H9 (cell line): ENCODE measurements around the gene SLC19A1. TPM values are rescaled to one million over a fixed set of nuclear protein-coding genes. Genes with fewer than 3 reads are reported as not detected.
A peak's percentile ranks its signal among the peaks of the same experiment; 100 is the strongest.

Source experiments
- DNase-seq: peaks from one replicate; pipeline ENCODE4 v3.0.0-alpha.2; 2017
- H2AFZ ChIP-seq: one replicate; pipeline ENCODE4 v1.6.1; 2013; ENCODE audit warnings: mild to moderate bottlenecking, low read length, control low read depth, moderate library complexity
- H2AK5ac ChIP-seq: 2 replicates; pipeline ENCODE4 v1.6.1; 2013; ENCODE audit warnings: low read length, control low read depth, mixed read lengths; ENCODE audit not compliant: insufficient read length
- H2BK120ac ChIP-seq: one replicate; pipeline ENCODE4 v1.6.1; 2013; ENCODE audit warnings: low read depth, mild to moderate bottlenecking, low read length, control low read depth, inconsistent platforms; ENCODE audit not compliant: poor library complexity, severe bottlenecking
- H2BK12ac ChIP-seq: 2 replicates; pipeline ENCODE4 v1.6.1; 2013; ENCODE audit warnings: low read length, control low read depth, mixed read lengths, low read depth; ENCODE audit not compliant: insufficient read length
- H2BK15ac ChIP-seq: 2 replicates; pipeline ENCODE4 v1.6.1; 2013; ENCODE audit warnings: low read depth, low read length, control low read depth
- H2BK20ac ChIP-seq: one replicate; pipeline ENCODE4 v1.6.1; 2013; ENCODE audit warnings: low read depth, mild to moderate bottlenecking, low read length, control low read depth, inconsistent platforms; ENCODE audit not compliant: poor library complexity, severe bottlenecking
- H2BK5ac ChIP-seq: 2 replicates; pipeline ENCODE4 v1.6.1; 2013; ENCODE audit warnings: low read length, control low read depth, mixed read lengths; ENCODE audit not compliant: insufficient read length
- H3K14ac ChIP-seq: 2 replicates; pipeline ENCODE4 v1.6.1; 2013; ENCODE audit warnings: low read length, control low read depth; ENCODE audit not compliant: insufficient read depth
- H3K18ac ChIP-seq: 2 replicates; pipeline ENCODE4 v1.6.1; 2013; ENCODE audit warnings: low read depth, mild to moderate bottlenecking, mixed read lengths, low read length, control low read depth; ENCODE audit not compliant: insufficient read length
- H3K23ac ChIP-seq: 2 replicates; pipeline ENCODE4 v1.6.1; 2013; ENCODE audit warnings: low read length, control low read depth, mixed read lengths, low read depth; ENCODE audit not compliant: insufficient read length
- H3K23me2 ChIP-seq: 2 replicates; pipeline ENCODE4 v1.6.1; 2013; ENCODE audit warnings: low read depth, mild to moderate bottlenecking, mixed read lengths, low read length, control low read depth; ENCODE audit not compliant: insufficient read length, poor library complexity, severe bottlenecking
- H3K27ac ChIP-seq: 2 replicates; pipeline ENCODE4 v1.5.1; 2013; ENCODE audit warnings: low read length, control low read depth, mixed read lengths, low read depth; ENCODE audit not compliant: insufficient read length
- H3K27me3 ChIP-seq: 2 replicates; pipeline ENCODE4 v1.6.1; 2013; ENCODE audit warnings: low read length, control low read depth, inconsistent platforms; ENCODE audit not compliant: insufficient read depth
- H3K4ac ChIP-seq: 2 replicates; pipeline ENCODE4 v1.6.1; 2013; ENCODE audit warnings: low read depth, mild to moderate bottlenecking, control low read depth, inconsistent platforms, low read length, moderate library complexity
- H3K4me1 ChIP-seq: 2 replicates; pipeline ENCODE4 v1.6.1; 2013; ENCODE audit warnings: low read length, control low read depth, inconsistent platforms; ENCODE audit not compliant: insufficient read depth
- H3K4me2 ChIP-seq: 2 replicates; pipeline ENCODE4 v1.6.1; 2013; ENCODE audit warnings: low read length, control low read depth, mixed read lengths; ENCODE audit not compliant: insufficient read length, insufficient read depth
- H3K56ac ChIP-seq: 2 replicates; pipeline ENCODE4 v1.6.1; 2013; ENCODE audit warnings: low read depth, mild to moderate bottlenecking, mixed read lengths, low read length, control low read depth; ENCODE audit not compliant: insufficient read length
- H3K79me1 ChIP-seq: 2 replicates; pipeline ENCODE4 v1.6.1; 2013; ENCODE audit warnings: low read depth, mild to moderate bottlenecking, moderate library complexity, low read length, control low read depth, inconsistent platforms; ENCODE audit not compliant: insufficient read depth, poor library complexity, severe bottlenecking
- H3K79me2 ChIP-seq: 2 replicates; pipeline ENCODE4 v1.6.1; 2013; ENCODE audit warnings: low read length, control low read depth, inconsistent platforms; ENCODE audit not compliant: insufficient read depth
- H3K9ac ChIP-seq: 2 replicates; pipeline ENCODE4 v1.6.1; 2013; ENCODE audit warnings: low read length, control low read depth, mixed read lengths; ENCODE audit not compliant: insufficient read length; ENCODE audit errors: extremely low read depth
- H3K9me3 ChIP-seq: one replicate; pipeline ENCODE4 v1.6.1; 2013; ENCODE audit warnings: low read depth, low read length, inconsistent platforms; ENCODE audit not compliant: control insufficient read depth
- H3T11ph ChIP-seq: one replicate; pipeline ENCODE4 v1.6.1; 2013; ENCODE audit warnings: mild to moderate bottlenecking, low read length, control low read depth, inconsistent platforms
- H4K20me1 ChIP-seq: one replicate; pipeline ENCODE4 v1.6.1; 2013; ENCODE audit not compliant: control insufficient read depth, insufficient read length, insufficient read depth
- H4K5ac ChIP-seq: 2 replicates; pipeline ENCODE4 v1.6.1; 2013; ENCODE audit warnings: low read depth, mild to moderate bottlenecking, mixed read lengths, low read length, control low read depth; ENCODE audit not compliant: insufficient read length
- H4K8ac ChIP-seq: replicated peaks from 2 replicates; pipeline ENCODE4 v1.6.1; 2013; ENCODE audit warnings: low read length, control low read depth, mixed read lengths, low read depth; ENCODE audit not compliant: insufficient read length
- H4K91ac ChIP-seq: 2 replicates; pipeline ENCODE4 v1.6.1; 2013; ENCODE audit warnings: low read depth, mild to moderate bottlenecking, moderate library complexity, mixed read lengths, low read length, control low read depth; ENCODE audit not compliant: insufficient read length
- H3K27ac Mint-ChIP-seq, 3 experiments: 2 replicates in 2 of 3; 3 replicates in 1 of 3; pipeline ENCODE4 v1.8.0; 2020 to 2021; ENCODE audit warnings: mixed read lengths in 3 of 3, mild to moderate bottlenecking in 1 of 3, moderate library complexity in 1 of 3
- H3K27me3 Mint-ChIP-seq: 2 replicates; pipeline ENCODE4 v1.8.0; 2021; ENCODE audit warnings: low read depth, mild to moderate bottlenecking, moderate library complexity, mixed read lengths
- H3K36me3 Mint-ChIP-seq, 3 experiments: 2 replicates in 2 of 3; 3 replicates in 1 of 3; pipeline ENCODE4 v1.8.0; 2020 to 2021; ENCODE audit warnings: low read depth in 3 of 3, mixed read lengths in 3 of 3; ENCODE audit not compliant: insufficient read depth in 1 of 3
- H3K4me1 Mint-ChIP-seq, 2 experiments: 2 replicates each; pipeline ENCODE4 v1.8.0; 2020; ENCODE audit warnings: mixed read lengths in 2 of 2
- H3K4me3 Mint-ChIP-seq, 2 experiments: 2 replicates in 1 of 2; 3 replicates in 1 of 2; pipeline ENCODE4 v1.8.0; 2020 to 2021; ENCODE audit warnings: mild to moderate bottlenecking in 2 of 2, mixed read lengths in 2 of 2, moderate library complexity in 1 of 2
- H3K9me3 Mint-ChIP-seq, 2 experiments: 2 replicates in 1 of 2; 3 replicates in 1 of 2; pipeline ENCODE4 v1.8.0; 2020; ENCODE audit warnings: mild to moderate bottlenecking in 2 of 2, mixed read lengths in 2 of 2, moderate library complexity in 1 of 2
- CTCF ChIP-seq: fragments of 200-600 bp; sonication (generic); conservative IDR thresholded peaks from 3 replicates; pipeline ENCODE4 v1.8.0; 2021; ENCODE audit warnings: antibody characterized with exemption, mild to moderate bottlenecking
- WGBS: extraction: QIAGEN DNeasy Blood & Tissue Kit; methylation state at CpG from one replicate; pipeline ENCODE4 v1.1.7; 2013; ENCODE audit warnings: missing lambda C conversion rate, low lambda C conversion rate, mixed read lengths; ENCODE audit not compliant: insufficient read length; ENCODE audit errors: extremely low coverage; 5-methylcytosine and 5-hydroxymethylcytosine counted together
- total RNA-seq: library from RNA; stranded (reverse); gene quantifications from 2 replicates; pipeline ENCODE4 v1.2.1, GENCODE V29; 2021

Gene SLC19A1
- total RNA-seq, 1 experiment from 2014 or later = 32.4 TPM

GRCh38 chr21:45466330-45467220, 75.7 kb downstream of the SLC19A1 start:
- Histone ChIP-seq H3K27ac (no peak overlapping the region), H4K91ac (no peak overlapping the region), H2BK15ac (no peak overlapping the region), H3K23ac (no peak overlapping the region), H3K14ac (no peak overlapping the region; the same call in 1 of the 2 replicates), H4K8ac (no peak overlapping the region), H2BK5ac (no peak overlapping the region), H3K9ac (no peak overlapping the region), H2BK20ac (no peak overlapping the region), H3T11ph (no peak overlapping the region), H3K4me1 (no peaks in the 10 kb centered on the region), H3K18ac (no peak overlapping the region), H2AK5ac (no peak overlapping the region), H3K56ac (no peak overlapping the region), H3K27me3 (no peaks in the 10 kb centered on the region), H4K5ac (no peak overlapping the region), H3K23me2 (no peaks in the 10 kb centered on the region), H4K20me1 (no peaks in the 10 kb centered on the region), H3K4me2 (no peak overlapping the region), H2BK12ac (no peak overlapping the region), H3K9me3 (no peaks in the 10 kb centered on the region), H2BK120ac (no peak overlapping the region), H3K79me1 (peaks cover 15% of the 10 kb centered on the region), H3K79me2 (peaks cover 13% of the 10 kb centered on the region; the same call in 1 of the 2 replicates), H3K4ac (no peak overlapping the region), H2AFZ (no peak overlapping the region)
- Mint-ChIP-seq H3K36me3 (peaks cover 13 to 52% (median 35%) of the 10 kb centered on the region in 3 experiments), H3K27ac (peak overlapping the region; percentile 28 to 52 (median 32); a peak in 2 of 7 replicates), H3K4me3 (no peak overlapping the region), H3K9me3 (peaks cover 8 to 13% of the 10 kb centered on the region in 2 experiments), H3K27me3 (no peaks in the 10 kb centered on the region), H3K4me1 (peaks cover 15 to 17% of the 10 kb centered on the region in 2 experiments)
- no peak for TF ChIP-seq CTCF
- DNase-seq = no peak
- no CpG with 5 or more reads among the region's 30 CpGs for WGBS
